H9 (cell line): ENCODE measurements around the gene SLC35F6. TPM values are rescaled to one million over a fixed set of nuclear protein-coding genes. Genes with fewer than 3 reads are reported as not detected.

Experiments used
- DNase-seq: peaks from one replicate; pipeline ENCODE4 v3.0.0-alpha.2; 2017
- H2AFZ ChIP-seq: one replicate; pipeline ENCODE4 v1.6.1; 2013; ENCODE audit warnings: mild to moderate bottlenecking, low read length, control low read depth, moderate library complexity
- H2AK5ac ChIP-seq: 2 replicates; pipeline ENCODE4 v1.6.1; 2013; ENCODE audit warnings: low read length, control low read depth, mixed read lengths; ENCODE audit not compliant: insufficient read length
- H2BK120ac ChIP-seq: one replicate; pipeline ENCODE4 v1.6.1; 2013; ENCODE audit warnings: low read depth, mild to moderate bottlenecking, low read length, control low read depth, inconsistent platforms; ENCODE audit not compliant: poor library complexity, severe bottlenecking
- H2BK12ac ChIP-seq: 2 replicates; pipeline ENCODE4 v1.6.1; 2013; ENCODE audit warnings: low read length, control low read depth, mixed read lengths, low read depth; ENCODE audit not compliant: insufficient read length
- H2BK15ac ChIP-seq: 2 replicates; pipeline ENCODE4 v1.6.1; 2013; ENCODE audit warnings: low read depth, low read length, control low read depth
- H2BK20ac ChIP-seq: one replicate; pipeline ENCODE4 v1.6.1; 2013; ENCODE audit warnings: low read depth, mild to moderate bottlenecking, low read length, control low read depth, inconsistent platforms; ENCODE audit not compliant: poor library complexity, severe bottlenecking
- H2BK5ac ChIP-seq: 2 replicates; pipeline ENCODE4 v1.6.1; 2013; ENCODE audit warnings: low read length, control low read depth, mixed read lengths; ENCODE audit not compliant: insufficient read length
- H3K14ac ChIP-seq: 2 replicates; pipeline ENCODE4 v1.6.1; 2013; ENCODE audit warnings: low read length, control low read depth; ENCODE audit not compliant: insufficient read depth
- H3K18ac ChIP-seq: 2 replicates; pipeline ENCODE4 v1.6.1; 2013; ENCODE audit warnings: low read depth, mild to moderate bottlenecking, mixed read lengths, low read length, control low read depth; ENCODE audit not compliant: insufficient read length
- H3K23ac ChIP-seq: 2 replicates; pipeline ENCODE4 v1.6.1; 2013; ENCODE audit warnings: low read length, control low read depth, mixed read lengths, low read depth; ENCODE audit not compliant: insufficient read length
- H3K23me2 ChIP-seq: 2 replicates; pipeline ENCODE4 v1.6.1; 2013; ENCODE audit warnings: low read depth, mild to moderate bottlenecking, mixed read lengths, low read length, control low read depth; ENCODE audit not compliant: insufficient read length, poor library complexity, severe bottlenecking
- H3K27ac ChIP-seq: 2 replicates; pipeline ENCODE4 v1.5.1; 2013; ENCODE audit warnings: low read length, control low read depth, mixed read lengths, low read depth; ENCODE audit not compliant: insufficient read length
- H3K27me3 ChIP-seq: 2 replicates; pipeline ENCODE4 v1.6.1; 2013; ENCODE audit warnings: low read length, control low read depth, inconsistent platforms; ENCODE audit not compliant: insufficient read depth
- H3K4ac ChIP-seq: 2 replicates; pipeline ENCODE4 v1.6.1; 2013; ENCODE audit warnings: low read depth, mild to moderate bottlenecking, control low read depth, inconsistent platforms, low read length, moderate library complexity
- H3K4me1 ChIP-seq: 2 replicates; pipeline ENCODE4 v1.6.1; 2013; ENCODE audit warnings: low read length, control low read depth, inconsistent platforms; ENCODE audit not compliant: insufficient read depth
- H3K4me2 ChIP-seq: 2 replicates; pipeline ENCODE4 v1.6.1; 2013; ENCODE audit warnings: low read length, control low read depth, mixed read lengths; ENCODE audit not compliant: insufficient read length, insufficient read depth
- H3K56ac ChIP-seq: 2 replicates; pipeline ENCODE4 v1.6.1; 2013; ENCODE audit warnings: low read depth, mild to moderate bottlenecking, mixed read lengths, low read length, control low read depth; ENCODE audit not compliant: insufficient read length
- H3K79me1 ChIP-seq: 2 replicates; pipeline ENCODE4 v1.6.1; 2013; ENCODE audit warnings: low read depth, mild to moderate bottlenecking, moderate library complexity, low read length, control low read depth, inconsistent platforms; ENCODE audit not compliant: insufficient read depth, poor library complexity, severe bottlenecking
- H3K79me2 ChIP-seq: 2 replicates; pipeline ENCODE4 v1.6.1; 2013; ENCODE audit warnings: low read length, control low read depth, inconsistent platforms; ENCODE audit not compliant: insufficient read depth
- H3K9ac ChIP-seq: 2 replicates; pipeline ENCODE4 v1.6.1; 2013; ENCODE audit warnings: low read length, control low read depth, mixed read lengths; ENCODE audit not compliant: insufficient read length; ENCODE audit errors: extremely low read depth
- H3K9me3 ChIP-seq: one replicate; pipeline ENCODE4 v1.6.1; 2013; ENCODE audit warnings: low read depth, low read length, inconsistent platforms; ENCODE audit not compliant: control insufficient read depth
- H3T11ph ChIP-seq: one replicate; pipeline ENCODE4 v1.6.1; 2013; ENCODE audit warnings: mild to moderate bottlenecking, low read length, control low read depth, inconsistent platforms
- H4K20me1 ChIP-seq: one replicate; pipeline ENCODE4 v1.6.1; 2013; ENCODE audit not compliant: control insufficient read depth, insufficient read length, insufficient read depth
- H4K5ac ChIP-seq: 2 replicates; pipeline ENCODE4 v1.6.1; 2013; ENCODE audit warnings: low read depth, mild to moderate bottlenecking, mixed read lengths, low read length, control low read depth; ENCODE audit not compliant: insufficient read length
- H4K8ac ChIP-seq: replicated peaks from 2 replicates; pipeline ENCODE4 v1.6.1; 2013; ENCODE audit warnings: low read length, control low read depth, mixed read lengths, low read depth; ENCODE audit not compliant: insufficient read length
- H4K91ac ChIP-seq: 2 replicates; pipeline ENCODE4 v1.6.1; 2013; ENCODE audit warnings: low read depth, mild to moderate bottlenecking, moderate library complexity, mixed read lengths, low read length, control low read depth; ENCODE audit not compliant: insufficient read length
- H3K27ac Mint-ChIP-seq, 3 experiments: 2 replicates in 2 of 3; 3 replicates in 1 of 3; pipeline ENCODE4 v1.8.0; 2020 to 2021; ENCODE audit warnings: mixed read lengths in 3 of 3, mild to moderate bottlenecking in 1 of 3, moderate library complexity in 1 of 3
- H3K27me3 Mint-ChIP-seq: 2 replicates; pipeline ENCODE4 v1.8.0; 2021; ENCODE audit warnings: low read depth, mild to moderate bottlenecking, moderate library complexity, mixed read lengths
- H3K36me3 Mint-ChIP-seq, 3 experiments: 2 replicates in 2 of 3; 3 replicates in 1 of 3; pipeline ENCODE4 v1.8.0; 2020 to 2021; ENCODE audit warnings: low read depth in 3 of 3, mixed read lengths in 3 of 3; ENCODE audit not compliant: insufficient read depth in 1 of 3
- H3K4me1 Mint-ChIP-seq, 2 experiments: 2 replicates each; pipeline ENCODE4 v1.8.0; 2020; ENCODE audit warnings: mixed read lengths in 2 of 2
- H3K4me3 Mint-ChIP-seq, 2 experiments: 2 replicates in 1 of 2; 3 replicates in 1 of 2; pipeline ENCODE4 v1.8.0; 2020 to 2021; ENCODE audit warnings: mild to moderate bottlenecking in 2 of 2, mixed read lengths in 2 of 2, moderate library complexity in 1 of 2
- H3K9me3 Mint-ChIP-seq, 2 experiments: 2 replicates in 1 of 2; 3 replicates in 1 of 2; pipeline ENCODE4 v1.8.0; 2020; ENCODE audit warnings: mild to moderate bottlenecking in 2 of 2, mixed read lengths in 2 of 2, moderate library complexity in 1 of 2
- CTCF ChIP-seq: fragments of 200-600 bp; sonication (generic); conservative IDR thresholded peaks from 3 replicates; pipeline ENCODE4 v1.8.0; 2021; ENCODE audit warnings: antibody characterized with exemption, mild to moderate bottlenecking
- WGBS: extraction: QIAGEN DNeasy Blood & Tissue Kit; methylation state at CpG from one replicate; pipeline ENCODE4 v1.1.7; 2013; ENCODE audit warnings: missing lambda C conversion rate, low lambda C conversion rate, mixed read lengths; ENCODE audit not compliant: insufficient read length; ENCODE audit errors: extremely low coverage; 5-methylcytosine and 5-hydroxymethylcytosine counted together
- total RNA-seq: library from RNA; stranded (reverse); gene quantifications from 2 replicates; pipeline ENCODE4 v1.2.1, GENCODE V29; 2021

Gene SLC35F6
- total RNA-seq, 1 experiment from 2014 or later, result 15.7 TPM

- H2AK5ac ChIP-seq, result no peak overlapping the region
- no peaks in the 10 kb centered on the region for H3K27me3 ChIP-seq
- H2BK20ac ChIP-seq, result no peak overlapping the region
- no peak overlapping the region for H3K23ac ChIP-seq
- H4K8ac ChIP-seq, result no peak overlapping the region
- no peaks in the 10 kb centered on the region for H3K23me2 ChIP-seq
- no peak overlapping the region for H2BK5ac ChIP-seq
- H3T11ph ChIP-seq, result no peak overlapping the region
- H4K91ac ChIP-seq, result no peak overlapping the region
- no peak overlapping the region for H3K4me2 ChIP-seq
- H2AFZ ChIP-seq, result no peak overlapping the region
- no peaks in the 10 kb centered on the region; a peak in 1 of 7 replicates for H3K36me3 Mint-ChIP-seq
- H3K79me2 ChIP-seq, result no peaks in the 10 kb centered on the region
- no peak overlapping the region for H3K4me3 Mint-ChIP-seq
- no peaks in the 10 kb centered on the region; the same call in 1 of the 2 replicates for H3K4me1 ChIP-seq
- no peak overlapping the region for H3K14ac ChIP-seq
- no peak overlapping the region for H2BK12ac ChIP-seq
- peaks cover 5 to 8% of the 10 kb centered on the region in 2 experiments for H3K4me1 Mint-ChIP-seq
- no peak overlapping the region for H2BK15ac ChIP-seq
- no peaks in the 10 kb centered on the region for H3K79me1 ChIP-seq
- DNase-seq, result no peak
- peaks cover 2% of the 10 kb centered on the region for H3K27me3 Mint-ChIP-seq
- H4K5ac ChIP-seq, result no peak overlapping the region
- H2BK120ac ChIP-seq, result no peak overlapping the region
- no peaks in the 10 kb centered on the region for H3K9me3 Mint-ChIP-seq
- H4K20me1 ChIP-seq, result no peaks in the 10 kb centered on the region
- H3K9me3 ChIP-seq, result no peaks in the 10 kb centered on the region
- H3K4ac ChIP-seq, result no peak overlapping the region
- WGBS, result no CpG with 5 or more reads among the region's 1 CpG
- no peak overlapping the region for H3K27ac ChIP-seq
- no peak overlapping the region for H3K18ac ChIP-seq
- H3K27ac Mint-ChIP-seq, result no peak overlapping the region
- H3K9ac ChIP-seq, result no peak overlapping the region
- H3K56ac ChIP-seq, result no peak overlapping the region
- TF ChIP-seq CTCF, result no peak
Observed at GRCh38 chr2:26726228-26726627, 37.9 kb upstream of the SLC35F6 start.
